ENCODE data around the gene PTPRG.

The PTPRG gene

GRCh38 chr3:62057339-62058047, 496.1 kb downstream of the PTPRG start:
- no peak for TF ChIP-seq FOXP2 (optimal IDR thresholded peaks at IDR 0.05; ENCODE audit: borderline replicate concordance, extremely low read depth, extremely low read length, insufficient read depth)
- no peak for TF ChIP-seq POLR2AphosphoS5 (IDR thresholded peaks at IDR 0.05; ENCODE audit: low read depth, low read length)
- no peak for TF ChIP-seq SIN3A (IDR thresholded peaks at IDR 0.05; ENCODE audit: borderline replicate concordance, insufficient read depth, low read length)
- no peak for TF ChIP-seq TAF1 (IDR thresholded peaks at IDR 0.05; ENCODE audit: borderline replicate concordance, insufficient read depth, low read length)
- no peak for TF ChIP-seq REST (IDR thresholded peaks at IDR 0.05; ENCODE audit: insufficient read depth in 1 of 2, low read depth in 2 of 2, low read length in 2 of 2)

- TF ChIP-seq POLR2AphosphoS5 (IDR thresholded peaks at IDR 0.05; ENCODE audit: low read depth, low read length), result no peak
Measured at GRCh38 chr3:62065985-62066693, 504.8 kb downstream of the PTPRG start.

GRCh38 chr3:62068337-62068736, 507.0 kb downstream of the PTPRG start:
- TF ChIP-seq POLR2AphosphoS5 (IDR thresholded peaks at IDR 0.05; ENCODE audit: low read depth, low read length) (no peak), REST (IDR thresholded peaks at IDR 0.05; ENCODE audit: insufficient read depth in 1 of 2, low read depth in 2 of 2, low read length in 2 of 2) (no peak), TAF1 (IDR thresholded peaks at IDR 0.05; ENCODE audit: borderline replicate concordance, insufficient read depth, low read length) (no peak), FOXP2 (optimal IDR thresholded peaks at IDR 0.05; ENCODE audit: borderline replicate concordance, extremely low read depth, extremely low read length, insufficient read depth) (no peak), SIN3A (IDR thresholded peaks at IDR 0.05; ENCODE audit: borderline replicate concordance, insufficient read depth, low read length) (no peak)

- no peak for TF ChIP-seq TAF1 (IDR thresholded peaks at IDR 0.05; ENCODE audit: borderline replicate concordance, insufficient read depth, low read length)
- TF ChIP-seq POLR2AphosphoS5 (IDR thresholded peaks at IDR 0.05; ENCODE audit: low read depth, low read length), result no peak
- TF ChIP-seq FOXP2 (optimal IDR thresholded peaks at IDR 0.05; ENCODE audit: borderline replicate concordance, extremely low read depth, extremely low read length, insufficient read depth), result no peak
- no peak for TF ChIP-seq SIN3A (IDR thresholded peaks at IDR 0.05; ENCODE audit: borderline replicate concordance, insufficient read depth, low read length)
- no peak for TF ChIP-seq REST (IDR thresholded peaks at IDR 0.05; ENCODE audit: insufficient read depth in 1 of 2, low read depth in 2 of 2, low read length in 2 of 2)
Measured at GRCh38 chr3:62070891-62071290, 509.5 kb downstream of the PTPRG start.

GRCh38 chr3:62073038-62073437, 511.7 kb downstream of the PTPRG start:
- no peak for TF ChIP-seq REST (IDR thresholded peaks at IDR 0.05; ENCODE audit: insufficient read depth in 1 of 2, low read depth in 2 of 2, low read length in 2 of 2)
- TF ChIP-seq TAF1 (IDR thresholded peaks at IDR 0.05; ENCODE audit: borderline replicate concordance, insufficient read depth, low read length), result no peak
- no peak for TF ChIP-seq POLR2AphosphoS5 (IDR thresholded peaks at IDR 0.05; ENCODE audit: low read depth, low read length)
- TF ChIP-seq SIN3A (IDR thresholded peaks at IDR 0.05; ENCODE audit: borderline replicate concordance, insufficient read depth, low read length), result no peak
- no peak for TF ChIP-seq FOXP2 (optimal IDR thresholded peaks at IDR 0.05; ENCODE audit: borderline replicate concordance, extremely low read depth, extremely low read length, insufficient read depth)

Measured in PFSK-1 (cell line).